HL-60 (cell line): Measurements from ENCODE around the gene NTNG2.

Experiments used
- DNase-seq, 2 experiments: peaks; one replicate each; pipeline ENCODE4 v3.0.0-alpha.2; 2010 to 2020; ENCODE audit warnings: low read depth in 1 of 2, low spot score in 1 of 2
- H3K27ac ChIP-seq: fragments of 250-450 bp; sonication (Bioruptor Pico); replicated peaks from 2 replicates; pipeline ENCODE4 v1.5.1; 2020; ENCODE audit warnings: mild to moderate bottlenecking, moderate library complexity
- H3K27me3 ChIP-seq: fragments of 250-450 bp; sonication (Bioruptor Pico); 2 replicates; pipeline ENCODE4 v1.5.1; 2021; ENCODE audit warnings: mild to moderate bottlenecking, moderate library complexity; ENCODE audit not compliant: insufficient read depth, poor library complexity, severe bottlenecking
- H3K4me3 ChIP-seq: replicated peaks from 2 replicates; pipeline ENCODE4 v1.5.1; 2011; ENCODE audit warnings: mild to moderate bottlenecking, control low read depth, low read length; ENCODE audit not compliant: insufficient read depth
- GABPA ChIP-seq: IDR thresholded peaks from 2 replicates; pipeline ENCODE4 v1.6.1; 2012; ENCODE audit warnings: low read depth
- POLR2AphosphoS5 ChIP-seq: IDR thresholded peaks from 2 replicates; pipeline ENCODE4 v1.6.1; 2012; ENCODE audit warnings: low read depth
- SPI1 ChIP-seq: IDR thresholded peaks from 2 replicates; pipeline ENCODE4 v1.6.1; 2012; ENCODE audit warnings: low read depth, mild to moderate bottlenecking, borderline replicate concordance
- TF ChIP-seq, protein P1 (sequence below): IDR thresholded peaks from 2 replicates; pipeline ENCODE4 v1.6.1; 2012; ENCODE audit warnings: low read depth; ENCODE audit not compliant: insufficient replicate concordance
- TF ChIP-seq, protein P2 (sequence below): IDR thresholded peaks from one replicate; pipeline ENCODE4 v1.5.1; 2011; ENCODE audit warnings: low read length, control low read depth, inconsistent platforms; ENCODE audit not compliant: insufficient read depth

The NTNG2 gene

DNA sequence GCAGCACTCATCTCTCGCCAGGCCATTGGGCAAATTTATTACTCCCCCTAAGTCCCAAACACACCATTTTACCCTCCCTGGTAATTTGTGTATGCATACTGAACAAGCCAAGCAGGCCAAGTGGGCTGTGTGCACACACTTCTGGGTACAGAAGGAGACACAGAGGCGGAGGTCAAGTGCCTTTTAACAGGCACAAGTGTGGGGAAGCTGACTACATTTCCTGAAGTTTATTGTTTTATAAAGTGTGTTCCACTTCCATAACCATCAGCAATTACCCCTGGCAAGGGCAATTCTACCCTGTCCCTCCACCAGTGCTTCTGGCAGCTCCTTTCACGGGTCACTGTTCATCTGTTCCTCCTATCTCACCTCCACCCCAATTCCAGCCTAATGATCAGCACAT is 99.0 kb downstream of the NTNG2 start:
- H3K27ac ChIP-seq = no peak overlapping the region
- no peaks in the 10 kb centered on the region for H3K27me3 ChIP-seq
- DNase-seq = no peak
- TF ChIP-seq, protein P1, sequence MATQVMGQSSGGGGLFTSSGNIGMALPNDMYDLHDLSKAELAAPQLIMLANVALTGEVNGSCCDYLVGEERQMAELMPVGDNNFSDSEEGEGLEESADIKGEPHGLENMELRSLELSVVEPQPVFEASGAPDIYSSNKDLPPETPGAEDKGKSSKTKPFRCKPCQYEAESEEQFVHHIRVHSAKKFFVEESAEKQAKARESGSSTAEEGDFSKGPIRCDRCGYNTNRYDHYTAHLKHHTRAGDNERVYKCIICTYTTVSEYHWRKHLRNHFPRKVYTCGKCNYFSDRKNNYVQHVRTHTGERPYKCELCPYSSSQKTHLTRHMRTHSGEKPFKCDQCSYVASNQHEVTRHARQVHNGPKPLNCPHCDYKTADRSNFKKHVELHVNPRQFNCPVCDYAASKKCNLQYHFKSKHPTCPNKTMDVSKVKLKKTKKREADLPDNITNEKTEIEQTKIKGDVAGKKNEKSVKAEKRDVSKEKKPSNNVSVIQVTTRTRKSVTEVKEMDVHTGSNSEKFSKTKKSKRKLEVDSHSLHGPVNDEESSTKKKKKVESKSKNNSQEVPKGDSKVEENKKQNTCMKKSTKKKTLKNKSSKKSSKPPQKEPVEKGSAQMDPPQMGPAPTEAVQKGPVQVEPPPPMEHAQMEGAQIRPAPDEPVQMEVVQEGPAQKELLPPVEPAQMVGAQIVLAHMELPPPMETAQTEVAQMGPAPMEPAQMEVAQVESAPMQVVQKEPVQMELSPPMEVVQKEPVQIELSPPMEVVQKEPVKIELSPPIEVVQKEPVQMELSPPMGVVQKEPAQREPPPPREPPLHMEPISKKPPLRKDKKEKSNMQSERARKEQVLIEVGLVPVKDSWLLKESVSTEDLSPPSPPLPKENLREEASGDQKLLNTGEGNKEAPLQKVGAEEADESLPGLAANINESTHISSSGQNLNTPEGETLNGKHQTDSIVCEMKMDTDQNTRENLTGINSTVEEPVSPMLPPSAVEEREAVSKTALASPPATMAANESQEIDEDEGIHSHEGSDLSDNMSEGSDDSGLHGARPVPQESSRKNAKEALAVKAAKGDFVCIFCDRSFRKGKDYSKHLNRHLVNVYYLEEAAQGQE = no peak
- no peak for TF ChIP-seq GABPA
- no peak for TF ChIP-seq POLR2AphosphoS5
- no peak for TF ChIP-seq SPI1
- TF ChIP-seq, protein P2, sequence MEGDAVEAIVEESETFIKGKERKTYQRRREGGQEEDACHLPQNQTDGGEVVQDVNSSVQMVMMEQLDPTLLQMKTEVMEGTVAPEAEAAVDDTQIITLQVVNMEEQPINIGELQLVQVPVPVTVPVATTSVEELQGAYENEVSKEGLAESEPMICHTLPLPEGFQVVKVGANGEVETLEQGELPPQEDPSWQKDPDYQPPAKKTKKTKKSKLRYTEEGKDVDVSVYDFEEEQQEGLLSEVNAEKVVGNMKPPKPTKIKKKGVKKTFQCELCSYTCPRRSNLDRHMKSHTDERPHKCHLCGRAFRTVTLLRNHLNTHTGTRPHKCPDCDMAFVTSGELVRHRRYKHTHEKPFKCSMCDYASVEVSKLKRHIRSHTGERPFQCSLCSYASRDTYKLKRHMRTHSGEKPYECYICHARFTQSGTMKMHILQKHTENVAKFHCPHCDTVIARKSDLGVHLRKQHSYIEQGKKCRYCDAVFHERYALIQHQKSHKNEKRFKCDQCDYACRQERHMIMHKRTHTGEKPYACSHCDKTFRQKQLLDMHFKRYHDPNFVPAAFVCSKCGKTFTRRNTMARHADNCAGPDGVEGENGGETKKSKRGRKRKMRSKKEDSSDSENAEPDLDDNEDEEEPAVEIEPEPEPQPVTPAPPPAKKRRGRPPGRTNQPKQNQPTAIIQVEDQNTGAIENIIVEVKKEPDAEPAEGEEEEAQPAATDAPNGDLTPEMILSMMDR = no peak
- no peak overlapping the region for H3K4me3 ChIP-seq

DNA sequence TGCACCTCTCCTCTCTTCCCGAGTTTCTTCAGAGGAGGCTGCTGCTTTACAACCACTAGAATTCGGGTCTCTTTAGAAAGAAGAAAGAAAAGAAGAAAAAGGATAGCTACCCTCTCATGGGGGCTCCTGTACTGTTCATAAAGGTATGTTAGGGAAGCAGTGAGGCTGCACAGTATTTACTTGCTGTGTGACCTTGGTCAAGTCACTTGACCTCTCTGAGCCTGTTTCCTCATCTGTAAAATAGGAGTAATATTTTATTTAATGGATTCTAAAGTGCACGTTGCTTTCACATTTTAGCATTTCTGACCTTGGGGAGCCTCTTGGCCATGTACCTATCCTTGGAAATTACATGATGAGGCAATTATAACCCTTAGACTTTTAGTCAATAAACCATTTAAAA is 104.2 kb downstream of the NTNG2 start:
- H3K27me3 ChIP-seq = no peaks in the 10 kb centered on the region
- H3K4me3 ChIP-seq = no peak overlapping the region
- H3K27ac ChIP-seq = no peak overlapping the region
- DNase-seq = no peak
- TF ChIP-seq, protein P2 = no peak
- TF ChIP-seq POLR2AphosphoS5 (no peak), SPI1 (no peak)
- TF ChIP-seq, protein P1 = no peak

DNA sequence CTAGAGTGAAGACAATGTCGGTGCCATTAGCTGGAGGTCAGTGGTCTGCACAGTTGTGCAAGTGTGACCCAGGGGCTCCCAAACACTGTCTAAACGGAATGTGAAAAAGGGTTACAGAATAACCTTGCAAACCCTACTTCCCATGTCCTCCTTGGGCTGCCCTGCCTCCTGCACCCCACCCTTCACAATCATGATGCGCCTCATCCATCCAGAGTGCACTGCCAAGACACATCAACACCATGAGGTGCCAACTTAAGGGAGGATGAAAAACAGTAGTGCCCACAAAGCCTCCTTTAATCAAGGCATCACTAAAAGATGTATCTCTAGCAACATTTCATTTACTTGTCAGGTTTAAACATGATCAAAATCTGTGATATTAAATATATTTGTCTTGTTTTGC is 105.8 kb downstream of the NTNG2 start:
- Histone ChIP-seq H3K4me3 (no peak overlapping the region), H3K27ac (no peak overlapping the region), H3K27me3 (no peaks in the 10 kb centered on the region)
- TF ChIP-seq SPI1 (no peak), POLR2AphosphoS5 (no peak), GABPA (no peak)
- TF ChIP-seq, protein P1 = no peak
- TF ChIP-seq, protein P2 = no peak
- DNase-seq = no peak
